Caco-2 (cell line): ENCODE data around the gene TMEM100. TPM values are rescaled to one million over a fixed set of nuclear protein-coding genes. Genes with fewer than 3 reads are reported as not detected.

Experiments used
- BruUV-seq: library from RNA; stranded (reverse); fragments of 400-500 nt; replicated peaks from 2 replicates; lab custom pipeline; 2021; lab: Mats Ljungman, UMichigan
- CTCF ChIA-PET: fragments of 300-600 bp; sonication (Branson Sonifier 250); formaldehyde crosslinking; loops from one replicate; lab custom pipeline; 2022; ENCODE audit warnings: antibody characterized with exemption; lab: Charles Lee
- POLR2A ChIA-PET: fragments of 300-600 bp; sonication (Branson Sonifier 250); formaldehyde crosslinking; loops from one replicate; lab custom pipeline; 2022; ENCODE audit warnings: antibody characterized with exemption; lab: Charles Lee
- DNase-seq, 2 experiments: peaks; one replicate each; pipeline versions ENCODE4 v3.0.0 to v3.0.0-alpha.2; 2020 to 2022
- H3K27me3 ChIP-seq: replicated peaks from 2 replicates; pipeline ENCODE4 v1.6.0; 2011; ENCODE audit warnings: low read length; ENCODE audit not compliant: control insufficient read depth, insufficient read depth
- H3K36me3 ChIP-seq: 2 replicates; pipeline ENCODE4 v1.5.1; 2011; ENCODE audit warnings: low read length; ENCODE audit not compliant: control insufficient read depth, insufficient read depth
- H3K4me1 ChIP-seq: fragments of 250-450 bp; sonication (Bioruptor Pico); 2 replicates; pipeline ENCODE4 v1.5.1; 2020; ENCODE audit warnings: mild to moderate bottlenecking
- H3K4me3 ChIP-seq: 2 replicates; pipeline ENCODE4 v1.5.1; 2011; ENCODE audit warnings: low read depth, mild to moderate bottlenecking, control low read depth, low read length
- H3K9me3 ChIP-seq: fragments of 250-450 bp; sonication (Bioruptor Pico); 2 replicates; pipeline ENCODE4 v1.5.1; 2020; ENCODE audit warnings: mild to moderate bottlenecking, moderate library complexity
- H3K27ac Mint-ChIP-seq: one replicate; pipeline ENCODE4 v1.8.0; 2022; ENCODE audit warnings: mixed read lengths; ENCODE audit not compliant: unreplicated experiment
- H3K27me3 Mint-ChIP-seq: one replicate; pipeline ENCODE4 v1.8.0; 2022; ENCODE audit warnings: mixed read lengths; ENCODE audit not compliant: insufficient read depth, unreplicated experiment
- H3K36me3 Mint-ChIP-seq: one replicate; pipeline ENCODE4 v1.8.0; 2022; ENCODE audit warnings: mild to moderate bottlenecking, mixed read lengths; ENCODE audit not compliant: insufficient read depth, unreplicated experiment
- H3K4me1 Mint-ChIP-seq: one replicate; pipeline ENCODE4 v1.8.0; 2022; ENCODE audit warnings: low read depth, mixed read lengths; ENCODE audit not compliant: unreplicated experiment
- H3K4me3 Mint-ChIP-seq: one replicate; pipeline ENCODE4 v1.8.0; 2022; ENCODE audit warnings: mild to moderate bottlenecking, moderate library complexity, mixed read lengths; ENCODE audit not compliant: unreplicated experiment
- H3K9me3 Mint-ChIP-seq: one replicate; pipeline ENCODE4 v1.8.0; 2022; ENCODE audit warnings: mixed read lengths; ENCODE audit not compliant: unreplicated experiment
- intact Hi-C: fragments of 100-400 bp; cut with micrococcal nuclease; formaldehyde crosslinking; loops from one replicate; pipeline ENCODE4 v1.10.0; 2022; ENCODE audit not compliant: unreplicated experiment
- total RNA-seq: library from RNA; stranded (reverse); gene quantifications from 2 replicates; pipeline ENCODE4 v1.2.3, GENCODE V29; 2022
- TF ChIP-seq, protein P1 (sequence below), 2 experiments: fragments of 200-600 bp in 1 of 2; IDR thresholded peaks; 1 replicate in 1 of 2; 2 replicates in 1 of 2; pipeline versions ENCODE4 v1.5.1 to v1.8.0; 2011 to 2022; ENCODE audit warnings: antibody characterized with exemption in 1 of 2, control low read depth in 1 of 2, inconsistent platforms in 1 of 2, low read depth in 1 of 2, low read length in 1 of 2, mild to moderate bottlenecking in 1 of 2, moderate library complexity in 1 of 2; ENCODE audit not compliant: insufficient read depth in 1 of 2, severe bottlenecking in 1 of 2, unreplicated experiment in 1 of 2

TMEM100 gene
- total RNA-seq, 1 experiment from 2014 or later, result not detected

GRCh38 chr17:55710410-55710809 lies 12.3 kb downstream of the TMEM100 start:
- no TSS peak for BruUV-seq
- H3K27me3 ChIP-seq, result no peaks in the 10 kb centered on the region
- no peak overlapping the region for H3K27ac Mint-ChIP-seq
- H3K9me3 Mint-ChIP-seq, result no peaks in the 10 kb centered on the region
- TF ChIP-seq, protein P1, sequence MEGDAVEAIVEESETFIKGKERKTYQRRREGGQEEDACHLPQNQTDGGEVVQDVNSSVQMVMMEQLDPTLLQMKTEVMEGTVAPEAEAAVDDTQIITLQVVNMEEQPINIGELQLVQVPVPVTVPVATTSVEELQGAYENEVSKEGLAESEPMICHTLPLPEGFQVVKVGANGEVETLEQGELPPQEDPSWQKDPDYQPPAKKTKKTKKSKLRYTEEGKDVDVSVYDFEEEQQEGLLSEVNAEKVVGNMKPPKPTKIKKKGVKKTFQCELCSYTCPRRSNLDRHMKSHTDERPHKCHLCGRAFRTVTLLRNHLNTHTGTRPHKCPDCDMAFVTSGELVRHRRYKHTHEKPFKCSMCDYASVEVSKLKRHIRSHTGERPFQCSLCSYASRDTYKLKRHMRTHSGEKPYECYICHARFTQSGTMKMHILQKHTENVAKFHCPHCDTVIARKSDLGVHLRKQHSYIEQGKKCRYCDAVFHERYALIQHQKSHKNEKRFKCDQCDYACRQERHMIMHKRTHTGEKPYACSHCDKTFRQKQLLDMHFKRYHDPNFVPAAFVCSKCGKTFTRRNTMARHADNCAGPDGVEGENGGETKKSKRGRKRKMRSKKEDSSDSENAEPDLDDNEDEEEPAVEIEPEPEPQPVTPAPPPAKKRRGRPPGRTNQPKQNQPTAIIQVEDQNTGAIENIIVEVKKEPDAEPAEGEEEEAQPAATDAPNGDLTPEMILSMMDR (IDR thresholded peaks at IDR 0.05; ENCODE audit: insufficient read depth in 1 of 2, low read depth in 1 of 2, low read length in 1 of 2, severe bottlenecking in 1 of 2, unreplicated experiment in 1 of 2), result no peak
- H3K36me3 ChIP-seq, result no peaks in the 10 kb centered on the region
- intact Hi-C loops, result no loop called here
- H3K4me1 Mint-ChIP-seq, result no peaks in the 10 kb centered on the region
- CTCF ChIA-PET, result interaction anchor here (0.6 kb wide), 2 partner anchors 18 to 376 kb away, joined by 4 to 5 read pairs; no protein-coding TSS in a partner anchor
- H3K36me3 Mint-ChIP-seq, result no peaks in the 10 kb centered on the region
- DNase-seq, result no peak
- no peaks in the 10 kb centered on the region for H3K9me3 ChIP-seq
- H3K4me1 ChIP-seq, result no peaks in the 10 kb centered on the region
- H3K27me3 Mint-ChIP-seq, result peaks cover 21% of the 10 kb centered on the region
- H3K4me3 ChIP-seq, result no peak overlapping the region
- no peak overlapping the region for H3K4me3 Mint-ChIP-seq
- POLR2A ChIA-PET, result no interaction called here

DNA sequence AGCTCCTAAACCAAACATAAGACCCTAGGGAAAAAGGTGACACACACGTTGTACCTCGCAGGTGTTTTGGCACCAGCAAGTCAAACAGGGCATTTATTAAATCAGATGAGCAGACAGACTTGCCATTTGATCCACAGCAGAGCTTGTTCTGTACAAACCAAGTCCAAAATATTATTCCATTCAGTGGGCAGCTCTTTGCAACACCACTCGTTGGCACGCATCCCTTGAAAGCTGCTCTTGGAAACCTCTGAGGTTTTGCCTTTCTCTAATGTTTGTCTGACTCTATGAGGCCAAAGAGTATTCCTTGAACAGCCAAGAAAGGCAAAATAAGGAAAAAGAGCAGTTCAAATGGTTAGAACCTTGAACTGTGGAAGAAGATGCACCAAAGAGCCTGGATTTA lies 12.7 kb downstream of the TMEM100 start:
- H3K4me1 Mint-ChIP-seq, result no peaks in the 10 kb centered on the region
- Histone ChIP-seq H3K4me3 (no peak overlapping the region), H3K9me3 (no peaks in the 10 kb centered on the region), H3K4me1 (no peaks in the 10 kb centered on the region), H3K27me3 (no peaks in the 10 kb centered on the region), H3K36me3 (no peaks in the 10 kb centered on the region)
- no TSS peak for BruUV-seq
- POLR2A ChIA-PET, result no interaction called here
- H3K27me3 Mint-ChIP-seq, result peaks cover 21% of the 10 kb centered on the region
- H3K27ac Mint-ChIP-seq, result no peak overlapping the region
- TF ChIP-seq, protein P1 (IDR thresholded peaks at IDR 0.05; ENCODE audit: insufficient read depth in 1 of 2, low read depth in 1 of 2, low read length in 1 of 2, severe bottlenecking in 1 of 2, unreplicated experiment in 1 of 2), result no peak
- no peak for DNase-seq
- no peaks in the 10 kb centered on the region for H3K36me3 Mint-ChIP-seq
- CTCF ChIA-PET, result interaction anchor here (0.7 kb wide), 1 partner anchor 8 kb away, joined by 4 read pairs; no protein-coding TSS in a partner anchor
- H3K9me3 Mint-ChIP-seq, result no peaks in the 10 kb centered on the region
- intact Hi-C loops, result no loop called here
- H3K4me3 Mint-ChIP-seq, result no peak overlapping the region

- H3K27me3 Mint-ChIP-seq, result peaks cover 19% of the 10 kb centered on the region
- no peaks in the 10 kb centered on the region for H3K9me3 ChIP-seq
- no peak overlapping the region for H3K27ac Mint-ChIP-seq
- TF ChIP-seq, protein P1 (IDR thresholded peaks at IDR 0.05; ENCODE audit: insufficient read depth in 1 of 2, low read depth in 1 of 2, low read length in 1 of 2, severe bottlenecking in 1 of 2, unreplicated experiment in 1 of 2), result no peak
- H3K4me3 ChIP-seq, result no peak overlapping the region
- H3K9me3 Mint-ChIP-seq, result no peaks in the 10 kb centered on the region
- H3K36me3 Mint-ChIP-seq, result no peaks in the 10 kb centered on the region
- ChIA-PET POLR2A (no interaction called here), CTCF (interaction anchor here (0.7 kb wide), 1 partner anchor 9 kb away, joined by 4 read pairs; no protein-coding TSS in a partner anchor)
- BruUV-seq, result no TSS peak
- no peaks in the 10 kb centered on the region for H3K4me1 ChIP-seq
- H3K4me3 Mint-ChIP-seq, result no peak overlapping the region
- intact Hi-C loops, result no loop called here
- H3K27me3 ChIP-seq, result no peaks in the 10 kb centered on the region
- no peaks in the 10 kb centered on the region for H3K36me3 ChIP-seq
- no peak for DNase-seq
- no peaks in the 10 kb centered on the region for H3K4me1 Mint-ChIP-seq
Observed at GRCh38 chr17:55709440-55709839, 13.2 kb downstream of the TMEM100 start.
